AG04450 (cell line): ENCODE data around the gene PSMA2. TPM values are rescaled to one million over a fixed set of nuclear protein-coding genes. Genes with fewer than 3 reads are reported as not detected.

Experiments used
- CTCF ChIA-PET: fragments of 300-600, 350-600 bp; formaldehyde crosslinking; extraction: SDS; loops from one replicate; lab custom pipeline; 2022; ENCODE audit warnings: antibody characterized with exemption, inconsistent platforms; lab: Charles Lee
- POLR2A ChIA-PET: fragments of 350-600 bp; formaldehyde crosslinking; extraction: SDS; loops from one replicate; lab custom pipeline; 2021; ENCODE audit warnings: antibody characterized with exemption, inconsistent platforms; lab: Yijun Ruan, JAX
- DNase-seq: peaks from one replicate; pipeline ENCODE4 v3.0.0-alpha.2; 2011; ENCODE audit warnings: low read depth, low spot score
- H3K27ac ChIP-seq: one replicate; pipeline ENCODE4 v1.5.1; 2012; ENCODE audit warnings: low read depth, low read length, control low read depth
- H3K27me3 ChIP-seq: one replicate; pipeline ENCODE4 v1.6.0; 2012; ENCODE audit warnings: low read length; ENCODE audit not compliant: control insufficient read depth, insufficient read depth
- H3K4me3 ChIP-seq: 2 replicates; pipeline ENCODE4 v1.5.1; 2011; ENCODE audit warnings: mild to moderate bottlenecking, low read depth, low read length, control low read depth
- H3K9me3 ChIP-seq: 2 replicates; pipeline ENCODE4 v1.5.1; 2012; ENCODE audit warnings: low read length; ENCODE audit not compliant: control insufficient read depth, insufficient read depth
- CTCF ChIP-seq: IDR thresholded peaks from 2 replicates; pipeline ENCODE4 v1.5.1; 2011; ENCODE audit warnings: low read depth, low read length, control low read depth, inconsistent platforms
- polyA plus RNA-seq: library from polyadenylated mRNA; depleted of rRNA; stranded (reverse); fragments of >200 nt; gene quantifications from 2 replicates; pipeline ENCODE4 v1.2.3, GENCODE V29; 2011

The PSMA2 gene
- polyA plus RNA-seq, 1 experiment = 233 TPM

GRCh38 chr7:42928754-42929153 lies 3.2 kb downstream of the PSMA2 start:
- TF ChIP-seq CTCF = no peak
- H3K27ac ChIP-seq = no peak overlapping the region
- H3K4me3 ChIP-seq = no peak overlapping the region
- POLR2A ChIA-PET = no interaction called here
- CTCF ChIA-PET = interaction anchor here (0.8 to 2.9 kb wide), 6 partner anchors 10 to 988 kb away, joined by 3 to 19 read pairs (median 3); no protein-coding TSS in a partner anchor
- no peak for DNase-seq
- no peaks in the 10 kb centered on the region for H3K9me3 ChIP-seq
- H3K27me3 ChIP-seq = no peaks in the 10 kb centered on the region

DNA sequence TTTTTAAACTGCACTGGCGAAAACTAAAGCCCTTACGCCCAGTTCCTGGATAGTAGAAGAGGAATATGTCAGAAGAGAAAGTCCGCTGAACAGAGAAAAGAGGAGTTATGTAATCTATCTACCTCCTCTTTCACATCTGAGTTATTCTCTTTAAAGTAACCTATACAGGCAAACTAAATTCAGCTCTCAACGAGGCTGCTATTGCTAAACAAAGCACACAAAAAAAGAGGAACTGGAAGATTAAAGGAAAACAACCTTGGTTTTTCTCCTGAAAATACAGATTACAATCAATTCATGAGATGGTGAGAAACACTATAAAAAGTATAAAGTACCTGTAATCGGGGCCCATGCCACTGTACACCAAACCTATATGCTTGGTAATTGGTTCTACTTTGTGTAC lies 5.8 kb downstream of the PSMA2 start:
- ChIA-PET CTCF (interaction anchor here (0.7 to 1.3 kb wide), 4 partner anchors 13 to 985 kb away, joined by 3 to 5 read pairs (median 4); no protein-coding TSS in a partner anchor), POLR2A (no interaction called here)
- no peaks in the 10 kb centered on the region for H3K9me3 ChIP-seq
- H3K27me3 ChIP-seq = no peaks in the 10 kb centered on the region
- no peak for DNase-seq
- no peak overlapping the region for H3K27ac ChIP-seq
- no peak overlapping the region for H3K4me3 ChIP-seq
- no peak for TF ChIP-seq CTCF

DNA sequence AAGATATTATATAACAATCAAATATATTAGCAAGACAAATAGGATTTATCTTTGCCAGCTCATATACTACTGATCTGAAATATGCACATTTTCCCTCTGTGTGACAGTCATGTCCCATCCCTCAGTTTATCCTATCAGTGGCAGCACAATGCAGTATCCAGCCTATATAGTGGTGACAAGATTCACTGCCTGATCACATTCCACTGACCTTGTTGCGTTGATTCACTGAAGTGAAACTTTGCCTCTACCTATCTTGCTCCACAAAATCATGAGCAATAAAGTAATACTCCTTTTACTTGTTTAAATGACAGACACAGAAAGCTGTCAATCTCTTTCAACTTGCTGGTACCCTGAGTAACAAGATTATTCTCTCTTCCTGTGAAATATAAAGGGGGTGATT lies 6.3 kb downstream of the PSMA2 start:
- POLR2A ChIA-PET = no interaction called here
- no peak overlapping the region for H3K4me3 ChIP-seq
- DNase-seq = no peak
- no peak for TF ChIP-seq CTCF
- H3K9me3 ChIP-seq = no peaks in the 10 kb centered on the region
- H3K27ac ChIP-seq = no peak overlapping the region
- CTCF ChIA-PET = interaction anchor here (1.1 to 1.4 kb wide), 2 partner anchors 16 kb away, joined by 3 to 4 read pairs; no protein-coding TSS in a partner anchor
- H3K27me3 ChIP-seq = no peaks in the 10 kb centered on the region

DNA sequence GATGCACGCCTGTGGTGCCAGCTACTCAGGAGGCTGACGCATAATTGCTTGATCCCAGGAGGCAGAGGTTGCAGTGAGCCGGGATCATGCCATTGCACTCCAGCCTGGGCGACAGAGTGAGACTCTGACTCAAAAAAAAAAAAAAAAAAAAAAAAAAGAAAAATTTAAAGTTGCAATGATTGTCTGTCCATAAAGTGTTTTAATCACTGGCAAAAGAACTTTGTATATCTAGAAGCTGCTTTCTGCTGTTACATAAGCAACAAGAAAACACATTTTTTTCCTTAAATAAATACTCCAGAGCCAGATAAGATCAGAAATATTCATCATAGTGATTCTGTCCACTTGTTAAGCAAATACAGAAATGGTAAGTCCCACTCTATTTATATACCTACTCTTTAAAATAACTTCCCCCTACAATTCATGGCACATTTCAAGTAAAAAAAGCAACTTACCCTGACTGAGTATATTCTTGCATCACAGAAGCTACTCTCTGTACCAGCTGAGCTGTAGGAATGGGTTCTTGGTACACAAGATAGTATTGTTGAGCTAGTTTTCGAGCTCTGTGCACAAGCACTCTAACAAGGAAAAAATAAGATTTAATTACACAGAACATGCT lies 7.6 kb downstream of the PSMA2 start:
- ChIA-PET CTCF (interaction anchor here (0.6 to 1.4 kb wide), 8 partner anchors 9 to 1028 kb away, joined by 3 to 5 read pairs (median 3); partner anchors contain the start of gene STK17A), POLR2A (interaction anchor here (0.7 kb wide), 1 partner anchor 1107 kb away, joined by 4 read pairs; no protein-coding TSS in a partner anchor)
- no peaks in the 10 kb centered on the region for H3K27me3 ChIP-seq
- no peak for DNase-seq
- TF ChIP-seq CTCF = no peak
- H3K27ac ChIP-seq = no peak overlapping the region
- no peak overlapping the region for H3K4me3 ChIP-seq
- no peaks in the 10 kb centered on the region for H3K9me3 ChIP-seq

- Histone ChIP-seq H3K27ac (no peak overlapping the region), H3K9me3 (no peaks in the 10 kb centered on the region), H3K27me3 (no peaks in the 10 kb centered on the region), H3K4me3 (no peak overlapping the region)
- ChIA-PET CTCF (interaction anchor here (0.9 to 1.3 kb wide), 2 partner anchors 339 to 979 kb away, joined by 3 to 4 read pairs; no protein-coding TSS in a partner anchor), POLR2A (no interaction called here)
- no peak for DNase-seq
- TF ChIP-seq CTCF = no peak
These were observed 9.8 kb downstream of the PSMA2 start for GRCh38 chr7:42922017-42922753.
